HG03460 (cell line): ENCODE results near the gene SGMS2.
"Not testable (repeated sequence)": the region's sequence is repeated elsewhere in the genome, so short reads cannot be mapped to it uniquely, and the experiment has no call there.

Source experiments
- ATAC-seq: cut with Tn5 transposase; IDR thresholded peaks from one replicate; pipeline ENCODE4 v1.9.1; 2021; ENCODE audit not compliant: unreplicated experiment

The SGMS2 gene

GRCh38 chr4:107906458-107907100 lies 81.8 kb downstream of the SGMS2 start:
- no peak for ATAC-seq

GRCh38 chr4:107908377-107908776 lies 83.6 kb downstream of the SGMS2 start:
- no peak for ATAC-seq

GRCh38 chr4:107913283-107913899 lies 88.7 kb downstream of the SGMS2 start:
- peak; percentile 90 for ATAC-seq

- ATAC-seq = no peak
Measured at GRCh38 chr4:107915220-107915619, 90.5 kb downstream of the SGMS2 start.

GRCh38 chr4:107916623-107917022 lies 91.9 kb downstream of the SGMS2 start:
- no peak for ATAC-seq

- no peak for ATAC-seq
Measured at GRCh38 chr4:107917500-107917899, 92.8 kb downstream of the SGMS2 start.

- no peak for ATAC-seq
Measured at GRCh38 chr4:107922486-107923473, 98.0 kb downstream of the SGMS2 start.

GRCh38 chr4:107925713-107926112 lies 101.0 kb downstream of the SGMS2 start:
- not testable (repeated sequence) for ATAC-seq

GRCh38 chr4:107926875-107927274 lies 102.1 kb downstream of the SGMS2 start:
- not testable (repeated sequence) for ATAC-seq

GRCh38 chr4:107930821-107931774 lies 106.4 kb downstream of the SGMS2 start, which contains the start of gene CYP2U1:
CYP2U1 (plus strand) TSS chr4:107931549; CDS start chr4:107931644, 95 bp downstream.
- ATAC-seq = peak; percentile 95

- peak; percentile 22 for ATAC-seq
Measured at GRCh38 chr4:107931775-107932321, 107.1 kb downstream of the SGMS2 start.

- ATAC-seq = no peak
Measured at GRCh38 chr4:107935246-107935645, 110.5 kb downstream of the SGMS2 start.

- ATAC-seq = no peak
Measured at GRCh38 chr4:107937040-107937439, 112.3 kb downstream of the SGMS2 start.

- ATAC-seq = no peak
Measured at GRCh38 chr4:107939307-107939706, 114.6 kb downstream of the SGMS2 start.

- ATAC-seq = no peak
Measured at GRCh38 chr4:107945809-107946208, 121.1 kb downstream of the SGMS2 start.

GRCh38 chr4:107950746-107951540 lies 126.2 kb downstream of the SGMS2 start:
- no peak for ATAC-seq

- ATAC-seq = no peak
Measured at GRCh38 chr4:107951551-107951950, 126.8 kb downstream of the SGMS2 start.

- no peak for ATAC-seq
Measured at GRCh38 chr4:107956011-107956410, 131.3 kb downstream of the SGMS2 start.
